NOMO-1 treated with DMSO at 0.1 percent for 48 hours (cell line): ENCODE results near the gene TRMT10B.
"Not testable (repeated sequence)": the region's sequence is repeated elsewhere in the genome, so short reads cannot be mapped to it uniquely, and the experiment has no call there.

Experiments used
- DNase-seq: peaks from one replicate; lab custom pipeline; 2025; ENCODE audit not compliant: unreplicated experiment; lab: John Stamatoyannopoulos, UW

The TRMT10B gene

GRCh38 chr9:37751186-37751585 lies 2.4 kb upstream of the TRMT10B start:
- no peak for DNase-seq

- not testable (repeated sequence) for DNase-seq
Observed at GRCh38 chr9:37751704-37752103, 1.9 kb upstream of the TRMT10B start.

- DNase-seq, result not testable (repeated sequence)
Observed at GRCh38 chr9:37752112-37752511, 1.5 kb upstream of the TRMT10B start.

- DNase-seq, result no peak
Observed at GRCh38 chr9:37752642-37753488, 740 bp upstream of the TRMT10B start.

GRCh38 chr9:37758747-37759146 lies 5.1 kb downstream of the TRMT10B start:
- no peak for DNase-seq

- no peak for DNase-seq
Observed at GRCh38 chr9:37760416-37761161, 7.0 kb downstream of the TRMT10B start.

- DNase-seq, result no peak
Observed at GRCh38 chr9:37761511-37761910, 7.9 kb downstream of the TRMT10B start.

- not testable (repeated sequence) for DNase-seq
Observed at GRCh38 chr9:37765263-37765662, 11.7 kb downstream of the TRMT10B start.

GRCh38 chr9:37769306-37769705 lies 15.7 kb downstream of the TRMT10B start:
- no peak for DNase-seq

GRCh38 chr9:37769995-37770394 lies 16.4 kb downstream of the TRMT10B start:
- DNase-seq, result no peak

- no peak for DNase-seq
Observed at GRCh38 chr9:37775216-37775919, 21.8 kb downstream of the TRMT10B start.

GRCh38 chr9:37776328-37776727 lies 22.7 kb downstream of the TRMT10B start:
- DNase-seq, result no peak

GRCh38 chr9:37778534-37778933 lies 24.9 kb downstream of the TRMT10B start:
- no peak for DNase-seq

- DNase-seq, result no peak
Observed at GRCh38 chr9:37784291-37784615, 30.6 kb downstream of the TRMT10B start.

GRCh38 chr9:37784616-37785483 lies 31.2 kb downstream of the TRMT10B start, which contains the start of gene EXOSC3:
TSS of gene EXOSC3 (minus strand) at chr9:37785064. CDS start at chr9:37785044, 20 bp downstream.
- peak; percentile 76 for DNase-seq

- DNase-seq, result no peak
Observed at GRCh38 chr9:37787059-37787458, 33.5 kb downstream of the TRMT10B start.

- peak; percentile 50 for DNase-seq
Observed at GRCh38 chr9:37788332-37788731, 34.7 kb downstream of the TRMT10B start.

GRCh38 chr9:37790096-37790495 lies 36.5 kb downstream of the TRMT10B start:
- no peak for DNase-seq

GRCh38 chr9:37792122-37792521 lies 38.5 kb downstream of the TRMT10B start:
- no peak for DNase-seq

GRCh38 chr9:37796232-37796631 lies 42.6 kb downstream of the TRMT10B start:
- no peak for DNase-seq

- no peak for DNase-seq
Observed at GRCh38 chr9:37798677-37799076, 45.1 kb downstream of the TRMT10B start.
